Activated CD8-positive, alpha-beta T cell treated with anti-CD3 and anti-CD28 coated beads for 36 hours (primary cell): ENCODE data around the gene NUBP2. TPM values are rescaled to one million over a fixed set of nuclear protein-coding genes. Genes with fewer than 3 reads are reported as not detected.
A peak's percentile ranks its signal among the peaks of the same experiment; 100 is the strongest.

Experiments
- ATAC-seq: fragments of 200-7000 bp; cut with Tn5 transposase; one replicate; pipeline ENCODE4 v1.10.0; 2021; ENCODE audit warnings: mild to moderate bottlenecking, moderate library complexity
- CTCF ChIA-PET: fragments of 350-600 bp; sonication (Branson Sonifier 250); formaldehyde crosslinking; loops from one replicate; lab custom pipeline; 2021; ENCODE audit warnings: antibody characterized with exemption; lab: Charles Lee
- POLR2A ChIA-PET: fragments of 350-600 bp; sonication (Branson Sonifier 250); formaldehyde crosslinking; loops from one replicate; lab custom pipeline; 2021; ENCODE audit warnings: antibody characterized with exemption; lab: Charles Lee
- DNase-seq: peaks from one replicate; pipeline ENCODE4 v3.0.0-alpha.2; 2020
- H3K27ac Mint-ChIP-seq: one replicate; pipeline ENCODE4 v1.8.0; 2021; ENCODE audit warnings: mild to moderate bottlenecking, mixed read lengths
- H3K27me3 Mint-ChIP-seq: one replicate; pipeline ENCODE4 v1.8.0; 2021; ENCODE audit warnings: mixed read lengths
- H3K36me3 Mint-ChIP-seq: one replicate; pipeline ENCODE4 v1.8.0; 2021; ENCODE audit warnings: low read depth, mixed read lengths
- H3K4me1 Mint-ChIP-seq: one replicate; pipeline ENCODE4 v1.8.0; 2021; ENCODE audit warnings: low read depth, mixed read lengths
- H3K4me3 Mint-ChIP-seq: one replicate; pipeline ENCODE4 v1.8.0; 2021; ENCODE audit warnings: mild to moderate bottlenecking, moderate library complexity, mixed read lengths
- H3K9me3 Mint-ChIP-seq: one replicate; pipeline ENCODE4 v1.8.0; 2021; ENCODE audit warnings: mixed read lengths
- intact Hi-C: fragments of 100-400 bp; cut with micrococcal nuclease; formaldehyde crosslinking; loops from one replicate; pipeline ENCODE4 v1.10.0; 2022
- total RNA-seq, 2 experiments: library from RNA; stranded (reverse); gene quantifications; one replicate each; pipeline ENCODE4 v1.2.3, GENCODE V29; 2021
- TF ChIP-seq, protein P1 (sequence below): fragments of 200-600 bp; IDR thresholded peaks from one replicate; pipeline ENCODE4 v1.8.0; 2022; ENCODE audit warnings: antibody characterized with exemption, mild to moderate bottlenecking

Gene NUBP2
- total RNA-seq, 2 experiments from 2014 or later = 43.5 to 45.0 TPM

DNA sequence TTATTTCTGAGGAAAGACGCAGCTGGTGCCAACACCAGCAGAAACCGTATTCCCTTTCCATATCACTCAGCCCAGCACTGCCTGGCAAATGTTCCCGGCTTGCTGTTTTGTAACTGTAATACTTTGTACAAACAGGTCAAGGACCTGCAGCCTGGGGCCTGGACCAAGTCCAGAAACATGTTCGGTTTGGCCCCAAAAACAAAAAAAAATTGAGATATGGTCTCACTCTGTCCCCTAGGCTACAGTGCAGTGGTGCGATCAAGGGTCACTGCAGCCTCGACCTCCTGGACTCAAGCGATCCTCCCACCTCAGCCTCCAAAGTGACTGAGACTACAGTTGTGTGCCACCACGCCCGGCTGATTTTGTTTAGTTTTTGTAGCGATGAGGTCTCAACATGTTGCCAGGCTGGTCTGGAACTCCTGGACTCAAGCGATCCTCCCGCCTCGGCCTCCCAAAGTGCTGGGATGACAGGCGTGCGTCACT lies 42.7 kb downstream of the NUBP2 start:
- peaks cover 39% of the 10 kb centered on the region for H3K4me1 Mint-ChIP-seq
- CTCF ChIA-PET = interaction anchor here (1.1 to 1.3 kb wide), 3 partner anchors 9 to 51 kb away, joined by 3 to 5 read pairs (median 4); no protein-coding TSS in a partner anchor
- ATAC-seq = no peak
- no peak for DNase-seq
- H3K9me3 Mint-ChIP-seq = no peaks in the 10 kb centered on the region
- peak overlapping the region; percentile 78 for H3K4me3 Mint-ChIP-seq
- POLR2A ChIA-PET = interaction anchor here (1.1 to 1.3 kb wide), 2 partner anchors 55 to 146 kb away, joined by 3 to 5 read pairs; partner anchors contain the start of gene TBL3
- H3K27me3 Mint-ChIP-seq = no peaks in the 10 kb centered on the region
- TF ChIP-seq, protein P1, sequence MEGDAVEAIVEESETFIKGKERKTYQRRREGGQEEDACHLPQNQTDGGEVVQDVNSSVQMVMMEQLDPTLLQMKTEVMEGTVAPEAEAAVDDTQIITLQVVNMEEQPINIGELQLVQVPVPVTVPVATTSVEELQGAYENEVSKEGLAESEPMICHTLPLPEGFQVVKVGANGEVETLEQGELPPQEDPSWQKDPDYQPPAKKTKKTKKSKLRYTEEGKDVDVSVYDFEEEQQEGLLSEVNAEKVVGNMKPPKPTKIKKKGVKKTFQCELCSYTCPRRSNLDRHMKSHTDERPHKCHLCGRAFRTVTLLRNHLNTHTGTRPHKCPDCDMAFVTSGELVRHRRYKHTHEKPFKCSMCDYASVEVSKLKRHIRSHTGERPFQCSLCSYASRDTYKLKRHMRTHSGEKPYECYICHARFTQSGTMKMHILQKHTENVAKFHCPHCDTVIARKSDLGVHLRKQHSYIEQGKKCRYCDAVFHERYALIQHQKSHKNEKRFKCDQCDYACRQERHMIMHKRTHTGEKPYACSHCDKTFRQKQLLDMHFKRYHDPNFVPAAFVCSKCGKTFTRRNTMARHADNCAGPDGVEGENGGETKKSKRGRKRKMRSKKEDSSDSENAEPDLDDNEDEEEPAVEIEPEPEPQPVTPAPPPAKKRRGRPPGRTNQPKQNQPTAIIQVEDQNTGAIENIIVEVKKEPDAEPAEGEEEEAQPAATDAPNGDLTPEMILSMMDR = no peak
- peaks cover 4% of the 10 kb centered on the region for H3K36me3 Mint-ChIP-seq
- intact Hi-C loops = no loop called here
- H3K27ac Mint-ChIP-seq = peak overlapping the region; percentile 81

DNA sequence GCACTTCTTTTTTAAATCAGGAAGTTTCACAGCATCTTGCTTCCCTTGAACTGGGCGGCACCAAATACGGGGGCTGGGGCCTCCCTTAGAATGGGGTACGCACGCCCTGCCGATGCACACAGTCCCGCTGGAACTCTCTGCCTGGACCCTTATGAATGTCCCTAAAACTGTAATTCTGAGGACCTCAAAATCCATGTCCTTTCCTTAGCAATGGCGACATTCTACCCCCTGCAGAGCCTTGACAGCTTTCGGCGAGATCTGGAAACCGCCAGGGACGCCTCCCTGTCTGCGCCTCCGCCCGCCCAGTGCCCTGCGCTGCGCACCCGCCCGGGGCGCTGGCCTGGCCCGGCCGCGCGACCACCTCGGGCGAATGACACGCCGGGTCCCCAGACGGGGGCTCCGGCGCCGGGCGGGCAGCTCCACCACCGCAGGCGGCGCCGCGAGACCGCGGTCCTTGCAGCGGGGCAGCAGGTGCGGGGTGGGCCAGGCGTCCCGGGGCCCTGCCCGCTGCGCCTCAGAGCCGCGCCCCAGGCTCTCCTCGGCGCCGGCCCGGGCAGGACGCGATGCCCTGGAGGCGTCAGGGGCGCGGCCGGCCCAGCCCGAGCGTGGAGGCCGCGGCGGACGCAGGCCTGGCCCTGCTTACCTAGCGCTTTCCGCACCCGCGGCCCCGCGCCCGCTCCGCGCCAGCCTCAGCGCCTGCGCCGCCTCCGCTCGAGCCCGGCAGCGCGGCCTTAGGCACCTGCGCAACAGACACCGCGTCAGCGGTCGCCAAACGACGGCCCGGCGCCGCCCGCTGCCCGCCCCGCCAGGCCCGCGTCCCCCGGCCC lies 43.3 kb downstream of the NUBP2 start:
- ChIA-PET POLR2A (interaction anchor here (0.8 to 1.3 kb wide), 3 partner anchors 47 to 155 kb away, joined by 3 to 5 read pairs (median 4); no protein-coding TSS in a partner anchor), CTCF (interaction anchor here (1.3 to 1.6 kb wide), 2 partner anchors 52 to 103 kb away, joined by 4 read pairs; no protein-coding TSS in a partner anchor)
- Mint-ChIP-seq H3K27ac (peak overlapping the region; percentile 81), H3K4me1 (peaks cover 42% of the 10 kb centered on the region), H3K4me3 (peak overlapping the region; percentile 78), H3K27me3 (no peaks in the 10 kb centered on the region), H3K9me3 (no peaks in the 10 kb centered on the region), H3K36me3 (peaks cover 4% of the 10 kb centered on the region)
- ATAC-seq = peak; percentile 77
- intact Hi-C loops = no loop called here
- peak; percentile 72 for DNase-seq
- TF ChIP-seq, protein P1 = peak; percentile 30

DNA sequence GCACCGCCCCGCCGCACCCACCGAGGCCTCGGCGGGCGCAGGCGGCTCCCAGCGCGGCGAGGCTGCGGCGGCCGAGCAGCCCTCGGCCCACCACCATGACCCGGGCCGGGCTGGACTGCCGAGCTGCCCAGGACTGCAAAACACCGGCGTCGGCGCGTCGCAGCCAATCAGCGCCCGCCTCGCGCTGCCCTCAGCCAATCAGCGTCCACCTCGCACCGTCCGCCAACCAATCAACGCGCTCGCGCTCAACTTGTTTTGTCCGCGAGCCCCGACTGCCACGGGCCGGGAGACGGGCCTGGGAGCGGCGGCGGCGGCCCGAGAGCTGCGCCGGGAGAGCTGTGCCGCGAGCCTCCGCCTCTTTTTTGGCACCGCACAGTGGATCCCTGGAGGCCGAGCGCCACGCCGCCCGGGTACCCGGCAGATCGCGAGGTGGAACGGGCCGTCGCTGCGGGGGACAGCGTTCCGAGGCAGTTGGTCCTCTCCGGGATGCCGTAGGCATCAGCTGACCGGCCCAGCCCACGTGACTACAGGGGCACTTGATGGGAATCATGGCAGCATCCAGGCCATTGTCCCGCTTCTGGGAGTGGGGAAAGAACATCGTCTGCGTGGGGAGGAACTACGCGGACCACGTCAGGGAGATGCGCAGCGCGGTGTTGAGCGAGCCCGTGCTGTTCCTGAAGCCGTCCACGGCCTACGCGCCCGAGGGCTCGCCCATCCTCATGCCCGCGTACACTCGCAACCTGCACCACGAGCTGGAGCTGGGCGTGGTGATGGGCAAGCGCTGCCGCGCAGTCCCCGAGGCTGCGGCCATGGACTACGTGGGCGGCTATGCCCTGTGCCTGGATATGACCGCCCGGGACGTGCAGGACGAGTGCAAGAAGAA lies 44.2 kb downstream of the NUBP2 start, which contains the start of the genes FAHD1 and HAGH:
TSS of gene FAHD1 (plus strand) at position 516 of the 883 bp plus-strand sequence. CDS start at position 549, 33 bp downstream.
TSS of gene HAGH (minus strand) at position 135 of the 883 bp plus-strand sequence. CDS start at position 97, 38 bp downstream.
- peak within 1 kb of the TSS; percentile 98 for H3K4me3 Mint-ChIP-seq
- intact Hi-C loops = no loop called here
- H3K27ac Mint-ChIP-seq = peak within 1 kb of the TSS; percentile 87
- H3K9me3 Mint-ChIP-seq = no peaks in the 10 kb centered on the region
- H3K36me3 Mint-ChIP-seq = peaks cover 4% of the 10 kb centered on the region
- peak; percentile 86 for ATAC-seq
- POLR2A ChIA-PET = interaction anchor here (0.8 to 1.3 kb wide), 10 partner anchors 29 to 154 kb away, joined by 3 to 7 read pairs (median 5); partner anchors contain the start of genes EME2, MRPS34, NME3 and NUBP2
- CTCF ChIA-PET = interaction anchor here (1.2 to 1.6 kb wide), 3 partner anchors 44 to 121 kb away, joined by 4 to 8 read pairs (median 4); partner anchors contain the start of genes MAPK8IP3, NUBP2 and SPSB3
- H3K27me3 Mint-ChIP-seq = no peaks in the 10 kb centered on the region
- TF ChIP-seq, protein P1 = no peak
- peak; percentile 91 for DNase-seq
- H3K4me1 Mint-ChIP-seq = peaks cover 42% of the 10 kb centered on the region

DNA sequence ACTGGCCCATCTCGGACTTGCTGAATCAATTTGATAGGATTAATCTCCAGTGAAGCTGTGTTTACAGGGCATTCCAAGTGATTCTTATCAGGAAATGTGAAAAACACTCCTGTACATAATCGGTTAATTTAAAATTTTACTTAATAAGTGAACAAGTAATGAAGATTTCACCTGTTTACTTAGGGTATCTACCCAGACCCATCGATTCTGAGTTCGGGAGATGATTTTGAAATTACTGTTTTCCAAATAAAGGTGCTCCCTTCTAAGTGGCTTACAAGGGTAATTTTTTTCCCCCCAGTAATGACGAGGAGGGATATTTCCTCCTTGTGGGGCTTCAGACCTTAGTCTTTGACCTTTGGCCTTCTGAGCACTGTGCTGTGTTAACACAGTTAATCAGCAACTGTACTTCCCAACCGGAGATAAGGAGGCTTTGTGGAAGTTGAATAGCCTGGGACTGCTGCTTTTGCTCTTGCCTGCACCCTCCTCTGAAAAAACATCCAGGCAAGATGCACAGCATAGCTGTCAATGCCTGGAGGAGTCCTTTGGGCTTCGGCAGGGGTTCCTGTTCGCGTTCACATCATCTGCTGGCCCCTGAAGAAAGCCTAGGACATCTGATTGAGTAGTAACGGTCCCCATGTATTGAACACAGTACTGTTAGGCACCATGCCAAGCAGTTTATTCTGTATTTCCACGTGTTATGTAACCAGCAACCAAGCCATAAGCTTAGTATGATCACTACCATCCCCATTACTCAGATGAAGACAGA lies 46.1 kb downstream of the NUBP2 start:
- DNase-seq = no peak
- H3K4me3 Mint-ChIP-seq = peak overlapping the region; percentile 98
- ChIA-PET POLR2A (interaction anchor here (0.6 to 1.0 kb wide), 2 partner anchors 136 to 255 kb away, joined by 3 to 4 read pairs; partner anchors contain the start of gene RPS2), CTCF (interaction anchor here (2.0 kb wide), 1 partner anchor 101 kb away, joined by 8 read pairs; no protein-coding TSS in a partner anchor)
- H3K27me3 Mint-ChIP-seq = no peaks in the 10 kb centered on the region
- peaks cover 40% of the 10 kb centered on the region for H3K4me1 Mint-ChIP-seq
- TF ChIP-seq, protein P1 = no peak
- peaks cover 4% of the 10 kb centered on the region for H3K36me3 Mint-ChIP-seq
- intact Hi-C loops = no loop called here
- H3K27ac Mint-ChIP-seq = no peak overlapping the region
- no peak for ATAC-seq
- H3K9me3 Mint-ChIP-seq = no peaks in the 10 kb centered on the region
